Esophagus squamous epithelium (tissue), 4 donors: ENCODE data around the gene SEMA6A.

Experiments used
- POLR2A ChIP-seq, 4 donors: fragments of 450-650 bp; IDR thresholded peaks; one replicate each; pipeline ENCODE4 v1.6.1; 2017; ENCODE audit warnings: antibody characterized with exemption in 4 of 4, mild to moderate bottlenecking in 4 of 4, moderate library complexity in 3 of 4
- TF ChIP-seq, protein P1 (sequence below), 6 experiments: fragments of 450-650 bp in 4 of 6; fragments of 200-600 bp in 2 of 6; sonication (generic) in 2 of 6; IDR thresholded peaks; one replicate each; pipeline ENCODE4 v1.5.1; 2016 to 2019; ENCODE audit warnings: antibody characterized with exemption in 6 of 6, mild to moderate bottlenecking in 4 of 6, moderate library complexity in 4 of 6

DNA sequence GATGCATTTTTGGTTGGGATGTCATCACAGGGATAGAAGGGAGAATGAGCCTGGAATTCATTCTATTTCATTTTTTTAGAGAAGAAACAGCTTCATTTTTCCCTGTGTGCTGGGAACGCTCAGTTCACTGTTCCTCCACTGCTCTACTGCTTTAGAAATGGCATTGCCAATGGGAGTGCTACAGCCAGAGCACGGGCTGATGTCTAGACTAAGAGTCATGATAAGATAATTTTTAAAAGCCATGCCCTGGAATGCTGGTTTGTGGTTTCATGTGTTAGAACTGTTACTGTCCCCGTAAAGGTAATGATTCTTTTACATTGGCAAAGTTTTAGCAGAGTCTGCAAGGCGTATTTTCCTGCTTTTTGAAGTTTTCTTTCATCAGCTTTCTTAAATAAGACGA lies 119.6 kb downstream of the SEMA6A start:
- TF ChIP-seq, protein P1, sequence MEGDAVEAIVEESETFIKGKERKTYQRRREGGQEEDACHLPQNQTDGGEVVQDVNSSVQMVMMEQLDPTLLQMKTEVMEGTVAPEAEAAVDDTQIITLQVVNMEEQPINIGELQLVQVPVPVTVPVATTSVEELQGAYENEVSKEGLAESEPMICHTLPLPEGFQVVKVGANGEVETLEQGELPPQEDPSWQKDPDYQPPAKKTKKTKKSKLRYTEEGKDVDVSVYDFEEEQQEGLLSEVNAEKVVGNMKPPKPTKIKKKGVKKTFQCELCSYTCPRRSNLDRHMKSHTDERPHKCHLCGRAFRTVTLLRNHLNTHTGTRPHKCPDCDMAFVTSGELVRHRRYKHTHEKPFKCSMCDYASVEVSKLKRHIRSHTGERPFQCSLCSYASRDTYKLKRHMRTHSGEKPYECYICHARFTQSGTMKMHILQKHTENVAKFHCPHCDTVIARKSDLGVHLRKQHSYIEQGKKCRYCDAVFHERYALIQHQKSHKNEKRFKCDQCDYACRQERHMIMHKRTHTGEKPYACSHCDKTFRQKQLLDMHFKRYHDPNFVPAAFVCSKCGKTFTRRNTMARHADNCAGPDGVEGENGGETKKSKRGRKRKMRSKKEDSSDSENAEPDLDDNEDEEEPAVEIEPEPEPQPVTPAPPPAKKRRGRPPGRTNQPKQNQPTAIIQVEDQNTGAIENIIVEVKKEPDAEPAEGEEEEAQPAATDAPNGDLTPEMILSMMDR (IDR thresholded peaks at IDR 0.05), result no peak
- TF ChIP-seq POLR2A (IDR thresholded peaks at IDR 0.05), result no peak
